ENCODE results near the gene ZMYND10.

The ZMYND10 gene

DNA sequence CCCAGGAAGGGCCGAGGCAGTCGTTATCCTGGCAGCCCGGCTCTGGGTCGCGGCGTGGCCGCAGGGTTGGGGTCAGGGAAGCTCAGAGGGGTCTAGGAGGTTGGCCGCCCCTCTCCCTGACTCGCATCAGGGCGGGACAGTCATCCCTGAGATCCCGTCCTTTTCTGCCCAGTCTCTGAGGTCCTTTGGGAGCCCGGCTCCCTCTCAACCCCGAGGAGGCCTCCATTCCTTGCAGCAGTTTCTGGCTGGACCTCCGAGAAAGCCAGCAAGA lies 23.5 kb downstream of the ZMYND10 start:
- no peak for FAIRE-seq
- TF ChIP-seq, protein P1, sequence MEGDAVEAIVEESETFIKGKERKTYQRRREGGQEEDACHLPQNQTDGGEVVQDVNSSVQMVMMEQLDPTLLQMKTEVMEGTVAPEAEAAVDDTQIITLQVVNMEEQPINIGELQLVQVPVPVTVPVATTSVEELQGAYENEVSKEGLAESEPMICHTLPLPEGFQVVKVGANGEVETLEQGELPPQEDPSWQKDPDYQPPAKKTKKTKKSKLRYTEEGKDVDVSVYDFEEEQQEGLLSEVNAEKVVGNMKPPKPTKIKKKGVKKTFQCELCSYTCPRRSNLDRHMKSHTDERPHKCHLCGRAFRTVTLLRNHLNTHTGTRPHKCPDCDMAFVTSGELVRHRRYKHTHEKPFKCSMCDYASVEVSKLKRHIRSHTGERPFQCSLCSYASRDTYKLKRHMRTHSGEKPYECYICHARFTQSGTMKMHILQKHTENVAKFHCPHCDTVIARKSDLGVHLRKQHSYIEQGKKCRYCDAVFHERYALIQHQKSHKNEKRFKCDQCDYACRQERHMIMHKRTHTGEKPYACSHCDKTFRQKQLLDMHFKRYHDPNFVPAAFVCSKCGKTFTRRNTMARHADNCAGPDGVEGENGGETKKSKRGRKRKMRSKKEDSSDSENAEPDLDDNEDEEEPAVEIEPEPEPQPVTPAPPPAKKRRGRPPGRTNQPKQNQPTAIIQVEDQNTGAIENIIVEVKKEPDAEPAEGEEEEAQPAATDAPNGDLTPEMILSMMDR (IDR thresholded peaks at IDR 0.05; ENCODE audit: insufficient read depth, missing control alignments) = no peak

DNA sequence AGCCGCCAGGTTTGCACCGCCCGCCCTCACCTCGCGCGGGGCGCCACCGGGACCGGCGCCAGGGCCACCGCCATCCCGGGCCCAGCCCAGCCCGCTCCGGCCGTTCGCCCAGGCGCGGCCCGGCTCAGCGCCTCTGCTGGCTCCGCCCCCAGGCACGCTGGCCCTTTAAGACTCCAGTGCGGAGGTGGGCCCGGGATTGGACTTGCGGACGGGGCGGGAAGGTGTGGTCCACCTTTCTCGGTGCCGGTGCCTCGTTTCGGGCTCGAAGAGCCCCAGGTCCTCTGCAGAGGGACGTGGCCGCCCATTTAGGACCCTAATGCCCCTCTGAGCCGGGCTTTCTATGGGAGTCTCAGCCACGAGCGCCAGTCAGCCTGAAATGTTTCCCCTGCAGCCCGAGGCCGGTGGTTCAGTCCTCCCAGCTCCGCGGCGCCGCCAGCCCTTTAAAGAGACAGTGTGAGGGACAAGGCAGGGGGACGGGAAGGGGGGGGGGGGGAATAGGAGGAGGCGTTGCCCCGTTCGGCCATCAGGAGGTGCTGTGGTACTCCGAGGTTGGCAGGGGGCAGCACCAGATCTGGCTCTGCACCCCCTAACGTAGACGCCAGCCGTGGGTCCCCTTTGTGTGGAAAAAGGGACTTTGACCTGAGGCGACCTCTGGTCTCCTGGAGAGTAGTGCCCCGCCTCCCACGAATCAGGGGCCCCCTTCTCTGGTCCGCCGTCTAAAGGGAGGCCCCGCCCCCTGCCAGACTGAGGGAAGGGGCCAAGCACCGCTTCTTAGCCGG lies 24.0 kb downstream of the ZMYND10 start:
- DNase-seq (ENCODE audit: insufficient read length, low spot score) (peak; percentile 92), FAIRE-seq (no peak)
- TF ChIP-seq, protein P1 (IDR thresholded peaks at IDR 0.05; ENCODE audit: insufficient read depth, missing control alignments) = peak; percentile 49

More for the DNA sequence above, 23.5 kb downstream of the ZMYND10 start:
- no peak for DNase-seq (ENCODE audit: insufficient read length, low spot score)

DNA sequence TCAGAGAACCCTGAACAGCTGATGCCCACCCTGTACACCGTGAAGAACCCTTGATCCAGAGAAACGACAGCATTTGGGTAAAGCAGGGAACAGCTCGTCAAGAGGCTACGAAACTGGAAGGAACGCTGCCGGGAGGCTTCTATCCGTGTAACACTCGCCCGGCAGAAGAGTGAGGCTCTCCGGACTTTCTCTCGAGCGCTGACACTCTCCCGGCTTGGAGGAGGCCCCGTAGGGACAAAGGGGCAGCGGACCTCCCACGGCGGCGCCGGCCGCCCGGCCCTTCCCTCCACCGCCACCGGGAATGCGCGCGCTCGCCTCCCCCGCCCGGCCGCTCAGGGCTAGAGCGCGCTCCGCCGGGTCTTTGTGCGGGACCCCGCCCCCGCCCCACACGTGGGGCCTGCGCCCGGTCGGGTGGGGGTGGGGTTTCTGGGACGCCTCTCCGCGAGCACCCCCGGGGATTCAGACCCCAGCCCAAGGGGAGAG lies 24.6 kb downstream of the ZMYND10 start:
- DNase-seq (ENCODE audit: insufficient read length, low spot score) = peak; percentile 61
- TF ChIP-seq, protein P1 (IDR thresholded peaks at IDR 0.05; ENCODE audit: insufficient read depth, missing control alignments) = no peak
- no peak for FAIRE-seq

DNA sequence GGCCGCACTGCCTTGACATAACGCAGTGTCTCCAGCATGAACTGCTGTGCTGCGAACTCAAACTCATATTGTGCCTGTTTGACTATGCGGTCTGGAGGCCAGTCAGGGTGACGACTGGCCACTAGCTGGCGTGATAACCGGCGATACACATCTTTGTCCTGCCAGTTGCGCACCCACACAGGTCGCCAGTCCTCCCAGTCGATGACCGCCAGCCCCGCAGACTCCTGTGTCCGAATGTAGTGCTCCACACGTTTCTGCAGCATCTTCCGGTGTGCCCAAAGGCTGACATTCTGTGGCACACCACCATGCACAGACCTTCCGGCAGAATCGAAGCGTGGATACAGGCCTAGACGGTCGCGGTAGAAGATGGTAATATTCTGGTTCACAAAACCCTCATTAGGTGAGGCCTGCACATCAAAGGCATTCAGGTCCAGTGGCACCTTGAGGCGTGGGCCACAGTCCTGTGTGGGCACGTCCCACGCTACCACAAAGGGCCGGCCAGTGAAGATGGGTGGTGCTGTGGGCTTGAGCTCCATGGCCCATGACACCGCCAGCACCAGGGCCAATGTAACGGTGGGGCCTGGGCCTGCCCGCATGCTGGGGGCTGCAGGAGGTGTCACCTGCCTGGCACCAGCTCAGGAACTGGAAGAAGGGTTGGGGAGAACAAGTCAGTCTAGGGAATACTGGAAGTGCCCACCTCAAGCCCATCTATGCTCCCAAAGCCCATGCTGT lies 25.5 kb downstream of the ZMYND10 start:
- DNase-seq (ENCODE audit: insufficient read length, low spot score) = no peak
- no peak for FAIRE-seq
- TF ChIP-seq, protein P1 (IDR thresholded peaks at IDR 0.05; ENCODE audit: insufficient read depth, missing control alignments) = no peak

DNA sequence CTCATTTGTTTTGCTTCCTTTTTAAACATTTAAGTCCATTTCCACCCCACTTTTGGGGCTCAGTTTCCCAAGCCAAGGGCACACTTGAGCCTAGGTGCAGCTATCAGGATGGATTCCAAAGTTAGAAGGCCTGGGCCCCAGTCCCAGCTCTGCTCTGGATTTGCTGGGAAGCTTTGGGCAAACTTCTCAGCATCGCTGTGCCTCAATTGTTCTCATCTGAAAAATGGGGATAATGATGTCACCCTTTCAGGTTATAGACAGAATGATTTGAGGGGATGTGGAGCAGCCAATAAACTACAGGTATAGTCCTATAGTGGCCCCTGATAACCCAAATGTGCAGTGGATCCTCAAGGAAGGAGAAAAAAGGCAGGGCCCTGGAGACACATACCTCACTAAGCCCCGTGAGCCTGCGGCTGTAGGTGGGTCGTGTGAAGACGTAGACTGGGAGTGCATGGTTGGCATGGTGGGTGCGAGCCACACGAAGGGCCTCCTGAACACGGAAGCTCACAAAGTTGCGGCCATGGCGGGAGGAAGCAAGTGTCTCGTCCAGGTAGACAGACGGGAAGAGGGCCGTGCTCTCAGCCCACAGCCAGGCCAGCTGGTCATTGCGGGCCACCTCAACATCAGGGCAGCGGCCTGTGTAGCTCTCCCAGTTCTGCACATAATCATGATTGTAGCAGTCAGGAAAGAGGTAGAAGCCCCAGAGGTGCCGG lies 26.2 kb downstream of the ZMYND10 start:
- no peak for DNase-seq (ENCODE audit: insufficient read length, low spot score)
- TF ChIP-seq, protein P1 (IDR thresholded peaks at IDR 0.05; ENCODE audit: insufficient read depth, missing control alignments) = no peak
- no peak for FAIRE-seq

DNA sequence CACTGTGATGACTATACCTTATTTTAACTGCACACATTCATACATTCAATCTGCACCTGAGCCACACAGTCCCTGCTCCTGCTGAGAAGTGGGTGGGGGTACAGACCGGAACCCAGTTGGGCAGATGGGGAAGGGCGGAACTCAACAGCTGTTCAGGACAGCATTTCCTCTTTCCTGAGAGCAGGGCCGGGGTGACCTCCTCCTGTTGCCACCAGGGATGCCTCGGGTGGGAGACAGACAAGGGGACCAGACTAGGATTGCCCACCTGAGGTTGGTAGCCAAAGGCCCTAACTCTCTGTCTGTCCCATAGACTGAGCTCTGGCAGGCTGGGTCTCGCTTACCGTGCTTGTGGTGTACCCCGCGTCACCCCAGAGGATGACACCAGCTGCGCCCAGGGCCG lies 26.9 kb downstream of the ZMYND10 start:
- DNase-seq (ENCODE audit: insufficient read length, low spot score) (no peak), FAIRE-seq (no peak)
- TF ChIP-seq, protein P1 (IDR thresholded peaks at IDR 0.05; ENCODE audit: insufficient read depth, missing control alignments) = no peak

All from D721Med (cell line).